Kidney epithelial cell (primary cell): ENCODE measurements around the gene ABL1. TPM values are rescaled to one million over a fixed set of nuclear protein-coding genes. Genes with fewer than 3 reads are reported as not detected.

Experiments
- DNase-seq: peaks from one replicate; pipeline ENCODE4 v3.0.0-alpha.2; 2010; ENCODE audit warnings: low read depth
- H3K27me3 ChIP-seq: 2 replicates; pipeline ENCODE4 v1.6.0; 2011; ENCODE audit warnings: low read length; ENCODE audit not compliant: control insufficient read depth, insufficient read depth
- H3K36me3 ChIP-seq: 2 replicates; pipeline ENCODE4 v1.5.1; 2011; ENCODE audit warnings: low read length; ENCODE audit not compliant: control insufficient read depth, insufficient read depth
- H3K4me3 ChIP-seq: 2 replicates; pipeline ENCODE4 v1.5.1; 2011; ENCODE audit warnings: low read depth, mild to moderate bottlenecking, control low read depth, low read length
- total RNA-seq: library from RNA; depleted of rRNA; stranded (reverse); fragments of >200 nt; gene quantifications from 2 replicates; pipeline ENCODE4 v1.2.3, GENCODE V29; 2015
- TF ChIP-seq, protein P1 (sequence below): IDR thresholded peaks from 2 replicates; pipeline ENCODE4 v1.5.1; 2011; ENCODE audit warnings: mild to moderate bottlenecking, moderate library complexity, low read length, control low read depth, inconsistent platforms; ENCODE audit not compliant: insufficient read depth, poor library complexity, severe bottlenecking

ABL1 gene
- total RNA-seq, 1 donor from 2014 or later: 83.7 TPM

DNA sequence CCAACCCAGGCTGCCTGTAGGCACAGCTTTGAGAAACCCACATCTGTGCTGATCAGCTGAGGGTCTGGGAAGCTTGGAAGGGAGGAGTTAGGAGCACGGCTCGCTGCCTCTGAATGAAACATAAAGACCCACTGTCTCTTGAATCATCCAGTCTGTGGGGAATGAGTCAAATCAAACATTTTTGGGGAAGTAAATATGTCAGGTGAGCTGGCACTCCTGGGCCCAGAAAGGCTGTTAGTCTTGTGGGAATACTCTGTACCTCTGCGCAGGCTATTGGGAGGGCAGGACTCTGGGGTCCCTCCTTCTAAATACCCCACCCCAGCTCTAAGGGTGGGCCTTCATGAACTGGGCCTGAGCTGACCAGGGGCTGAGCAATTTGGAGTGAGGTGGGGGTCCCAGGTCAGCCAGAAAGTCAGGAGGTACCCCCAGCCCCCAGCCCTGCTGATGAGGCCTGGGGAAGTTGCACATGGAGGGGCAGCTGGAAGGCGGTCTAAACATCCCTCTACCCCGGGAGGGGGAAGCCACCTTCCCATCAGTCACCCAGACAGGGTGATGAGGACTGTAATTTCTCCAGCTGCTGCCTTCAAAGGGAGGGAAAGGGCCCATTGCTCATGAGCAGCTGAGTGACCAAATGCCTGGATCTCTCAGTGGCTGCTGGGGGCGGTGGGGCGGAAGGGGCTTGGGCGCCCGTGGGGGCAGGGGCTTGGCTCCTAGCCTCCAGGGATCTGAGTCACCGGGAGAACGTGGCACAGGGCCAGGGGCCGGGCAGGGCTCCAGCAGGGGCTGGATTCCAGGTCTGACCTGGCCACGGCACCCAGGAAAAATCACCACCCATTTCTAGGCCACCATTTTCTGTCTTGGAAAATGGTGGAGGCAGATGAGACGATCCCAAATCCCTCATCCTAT, 93.2 kb downstream of the ABL1 start:
- peaks cover 6% of the 10 kb centered on the region for H3K27me3 ChIP-seq
- H3K36me3 ChIP-seq: no peaks in the 10 kb centered on the region
- H3K4me3 ChIP-seq: no peak overlapping the region
- TF ChIP-seq, protein P1, sequence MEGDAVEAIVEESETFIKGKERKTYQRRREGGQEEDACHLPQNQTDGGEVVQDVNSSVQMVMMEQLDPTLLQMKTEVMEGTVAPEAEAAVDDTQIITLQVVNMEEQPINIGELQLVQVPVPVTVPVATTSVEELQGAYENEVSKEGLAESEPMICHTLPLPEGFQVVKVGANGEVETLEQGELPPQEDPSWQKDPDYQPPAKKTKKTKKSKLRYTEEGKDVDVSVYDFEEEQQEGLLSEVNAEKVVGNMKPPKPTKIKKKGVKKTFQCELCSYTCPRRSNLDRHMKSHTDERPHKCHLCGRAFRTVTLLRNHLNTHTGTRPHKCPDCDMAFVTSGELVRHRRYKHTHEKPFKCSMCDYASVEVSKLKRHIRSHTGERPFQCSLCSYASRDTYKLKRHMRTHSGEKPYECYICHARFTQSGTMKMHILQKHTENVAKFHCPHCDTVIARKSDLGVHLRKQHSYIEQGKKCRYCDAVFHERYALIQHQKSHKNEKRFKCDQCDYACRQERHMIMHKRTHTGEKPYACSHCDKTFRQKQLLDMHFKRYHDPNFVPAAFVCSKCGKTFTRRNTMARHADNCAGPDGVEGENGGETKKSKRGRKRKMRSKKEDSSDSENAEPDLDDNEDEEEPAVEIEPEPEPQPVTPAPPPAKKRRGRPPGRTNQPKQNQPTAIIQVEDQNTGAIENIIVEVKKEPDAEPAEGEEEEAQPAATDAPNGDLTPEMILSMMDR: no peak
- peak; percentile 85 for DNase-seq

DNA sequence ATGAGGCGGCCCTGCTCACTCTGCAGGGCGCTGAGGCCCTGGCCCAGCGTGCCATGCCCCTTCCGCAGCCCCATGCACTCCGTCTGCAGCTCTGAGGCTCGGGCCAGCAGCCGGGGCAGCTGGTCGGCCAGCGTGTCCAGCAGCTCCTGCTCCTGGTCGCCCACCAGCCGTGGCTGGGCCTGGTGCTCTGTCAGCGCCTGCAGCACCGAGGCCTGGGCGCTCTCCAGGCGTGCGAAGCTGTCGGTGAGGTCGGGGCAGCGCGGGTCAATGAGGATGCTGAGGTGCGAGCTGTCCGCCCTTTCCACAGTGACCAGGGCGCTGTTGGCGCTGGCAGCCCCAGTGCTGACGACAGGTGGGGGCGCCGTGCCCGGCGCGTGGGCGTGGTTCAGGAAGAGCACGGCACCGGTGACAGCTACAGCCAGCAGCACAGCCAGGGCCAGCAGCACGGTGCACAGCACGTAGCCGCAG, 94.6 kb downstream of the ABL1 start:
- no peak for DNase-seq
- TF ChIP-seq, protein P1: no peak
- no peaks in the 10 kb centered on the region for H3K27me3 ChIP-seq
- H3K36me3 ChIP-seq: no peaks in the 10 kb centered on the region
- H3K4me3 ChIP-seq: no peak overlapping the region

DNA sequence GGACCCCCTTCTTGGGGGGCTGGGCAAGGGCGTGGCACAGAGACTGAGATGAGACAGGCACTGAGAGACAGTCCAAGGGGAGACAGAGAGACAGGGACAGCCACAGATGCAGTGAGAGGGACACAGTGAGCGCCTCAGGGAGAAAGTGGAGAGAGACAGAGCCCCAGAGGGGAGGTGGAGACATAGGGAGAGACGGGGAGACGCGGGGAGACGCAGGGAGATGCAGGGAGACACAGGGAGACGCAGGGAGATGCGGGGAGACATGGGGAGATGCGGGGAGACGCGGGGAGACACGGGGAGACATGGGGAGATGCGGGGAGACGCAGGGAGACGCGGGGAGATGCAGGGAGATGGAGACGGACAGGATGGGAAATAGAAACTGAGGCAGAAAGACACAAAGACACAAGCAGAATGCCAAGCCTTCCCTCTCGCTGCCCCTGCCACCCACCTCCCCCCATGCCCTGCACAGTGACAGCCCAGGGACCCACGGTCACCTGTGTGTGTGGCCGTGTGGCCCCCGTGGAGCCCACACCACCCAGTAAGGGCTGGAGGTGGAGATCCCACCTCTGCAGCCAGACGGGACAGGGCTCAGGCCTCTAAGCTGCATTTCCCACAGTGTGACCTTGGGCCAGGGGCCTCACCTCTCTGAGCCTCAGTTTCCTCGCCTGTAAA, 95.2 kb downstream of the ABL1 start:
- H3K36me3 ChIP-seq: no peaks in the 10 kb centered on the region
- H3K27me3 ChIP-seq: no peaks in the 10 kb centered on the region
- TF ChIP-seq, protein P1: no peak
- no peak for DNase-seq
- H3K4me3 ChIP-seq: no peak overlapping the region

DNA sequence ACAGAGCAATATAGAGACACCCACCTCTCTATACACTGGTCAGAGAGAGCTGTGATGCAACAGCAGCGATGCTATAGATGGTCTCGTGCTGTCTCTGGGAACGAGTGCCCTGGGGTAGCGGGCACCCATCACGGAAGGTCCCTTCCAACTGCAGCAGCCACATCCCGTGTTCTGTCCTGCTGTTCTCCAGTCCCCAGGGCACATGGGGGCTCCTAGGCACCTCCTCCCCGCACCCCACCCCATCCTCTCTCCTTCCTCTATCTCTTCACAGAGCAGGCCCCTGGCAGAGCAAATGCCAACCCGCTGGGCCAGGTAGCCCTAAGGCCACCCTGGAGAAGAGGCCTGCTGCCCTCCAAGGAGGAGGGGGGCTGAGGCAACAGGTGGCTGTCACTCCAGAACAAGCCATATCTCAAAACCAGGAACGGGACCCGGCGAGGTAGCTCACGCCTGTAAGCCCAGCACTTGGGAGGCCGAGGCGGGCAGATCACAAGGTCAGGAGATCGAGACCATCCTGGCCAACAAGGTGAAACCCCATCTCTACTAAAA, 95.8 kb downstream of the ABL1 start:
- TF ChIP-seq, protein P1: no peak
- no peaks in the 10 kb centered on the region for H3K27me3 ChIP-seq
- DNase-seq: no peak

DNA sequence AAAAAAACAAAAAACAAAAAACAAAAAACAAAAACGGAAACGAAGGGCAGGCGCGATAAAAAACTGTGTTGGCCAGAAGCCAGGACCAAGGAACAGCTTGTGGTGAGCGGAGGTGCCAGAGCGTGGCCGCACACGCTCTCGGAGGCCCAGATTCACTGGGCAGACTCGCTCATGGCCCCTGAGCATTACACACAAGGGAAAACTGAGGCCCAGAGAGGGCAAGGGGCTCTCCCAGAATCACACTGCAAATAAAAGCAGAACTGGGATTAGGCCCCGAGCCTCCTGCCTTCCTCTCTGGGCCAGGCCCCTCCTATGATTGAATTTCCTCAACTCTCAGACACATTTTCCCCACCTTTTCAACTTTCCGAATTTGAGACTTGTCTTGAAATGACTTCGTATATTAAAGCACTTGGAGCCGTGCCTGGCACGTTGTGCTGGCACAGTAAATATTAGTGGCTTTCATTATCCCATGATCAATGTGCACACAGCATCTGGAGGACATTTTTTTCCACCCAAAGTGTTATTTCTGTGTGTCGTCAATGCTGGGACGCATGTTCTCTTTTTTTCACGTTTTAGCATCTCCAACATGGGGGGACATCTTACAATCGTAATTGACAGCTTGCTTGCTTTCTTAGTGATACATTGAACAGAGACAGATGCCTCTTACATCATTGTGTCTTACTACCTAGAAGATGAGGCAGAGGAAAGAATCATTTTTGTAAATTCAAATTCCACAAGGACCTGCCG, 96.6 kb downstream of the ABL1 start:
- DNase-seq: no peak
- TF ChIP-seq, protein P1: no peak
- Histone ChIP-seq H3K27me3 (no peaks in the 10 kb centered on the region), H3K4me3 (no peak overlapping the region), H3K36me3 (no peaks in the 10 kb centered on the region)

More for the DNA sequence above, 95.8 kb downstream of the ABL1 start:
- no peak overlapping the region for H3K4me3 ChIP-seq
- no peaks in the 10 kb centered on the region for H3K36me3 ChIP-seq
